Transverse colon (tissue), 3 donors: ENCODE data around the gene SLC22A3.

Source experiments
- CTCF ChIP-seq, 5 experiments: fragments of 200-600 bp in 3 of 5; fragments of 450-650 bp in 2 of 5; sonication (generic) in 3 of 5; IDR thresholded peaks; 1 replicate in 2 of 5; 2 replicates in 3 of 5; pipeline ENCODE4 v1.5.1; 2016 to 2017; ENCODE audit warnings: antibody characterized with exemption in 5 of 5, inconsistent platforms in 3 of 5, mild to moderate bottlenecking in 2 of 5, moderate library complexity in 1 of 5
- EP300 ChIP-seq: sonication (generic); formaldehyde crosslinking; IDR thresholded peaks from one replicate; pipeline ENCODE4 v1.6.1; 2017; ENCODE audit warnings: antibody characterized with exemption, low read depth

- TF ChIP-seq CTCF (IDR thresholded peaks at IDR 0.05) (no peak), EP300 (no peak)
Observed at GRCh38 chr6:160347259-160348222, 637 bp upstream of the SLC22A3 start.
